ENCODE results near the gene ENTPD2. TPM values are rescaled to one million over a fixed set of nuclear protein-coding genes. Genes with fewer than 3 reads are reported as not detected.

ENTPD2 gene
- total RNA-seq, 1 experiment from 2014 or later: 9.0 TPM

DNA sequence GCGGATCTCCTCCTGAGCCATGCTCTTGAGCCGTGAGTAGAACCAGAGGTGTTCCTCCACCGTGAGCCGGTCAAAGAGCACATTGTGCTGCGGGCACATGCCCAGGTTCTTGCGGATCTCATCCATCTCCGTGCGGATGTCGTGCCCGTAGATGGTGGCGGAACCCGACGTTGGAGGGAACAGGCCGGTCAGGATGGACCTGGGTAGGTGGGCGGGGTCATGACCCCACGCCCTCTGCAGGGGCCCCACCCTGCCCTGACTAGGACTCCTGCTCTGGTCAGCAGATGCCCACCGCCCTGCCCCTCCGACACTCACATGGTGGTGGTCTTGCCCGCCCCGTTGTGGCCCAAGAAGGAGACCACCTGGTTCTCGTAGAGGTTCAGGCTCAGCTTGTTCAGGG is 37.9 kb downstream of the ENTPD2 start:
- BruUV-seq (replicated peaks): no TSS peak
- Histone ChIP-seq H3K9me3 (ENCODE audit: insufficient read depth, low read depth) (no peaks in the 10 kb centered on the region), H3K9me2 (ENCODE audit: insufficient read depth) (no peaks in the 10 kb centered on the region), H3K27me3 (ENCODE audit: insufficient read depth, low read depth) (no peaks in the 10 kb centered on the region), H3K36me3 (ENCODE audit: low read depth) (no peaks in the 10 kb centered on the region), H3K27ac (no peak overlapping the region), H3K4me3 (no peak overlapping the region), H3K4me2 (no peak overlapping the region), H3F3A (ENCODE audit: insufficient read depth, low read depth) (no peaks in the 10 kb centered on the region), H3K79me2 (ENCODE audit: low read depth) (no peaks in the 10 kb centered on the region), H3K4me1 (replicated peaks; ENCODE audit: insufficient read depth) (no peaks in the 10 kb centered on the region), H4K20me1 (ENCODE audit: insufficient read depth) (no peaks in the 10 kb centered on the region), H2AFZ (no peak overlapping the region)
- POLR2A ChIA-PET (ENCODE audit: unreplicated experiment): no interaction called here
- intact Hi-C loops (cut with micrococcal nuclease; ENCODE audit: unreplicated experiment): no loop called here
- CTCF ChIA-PET: no interaction called here
- TF ChIP-seq, protein P1, sequence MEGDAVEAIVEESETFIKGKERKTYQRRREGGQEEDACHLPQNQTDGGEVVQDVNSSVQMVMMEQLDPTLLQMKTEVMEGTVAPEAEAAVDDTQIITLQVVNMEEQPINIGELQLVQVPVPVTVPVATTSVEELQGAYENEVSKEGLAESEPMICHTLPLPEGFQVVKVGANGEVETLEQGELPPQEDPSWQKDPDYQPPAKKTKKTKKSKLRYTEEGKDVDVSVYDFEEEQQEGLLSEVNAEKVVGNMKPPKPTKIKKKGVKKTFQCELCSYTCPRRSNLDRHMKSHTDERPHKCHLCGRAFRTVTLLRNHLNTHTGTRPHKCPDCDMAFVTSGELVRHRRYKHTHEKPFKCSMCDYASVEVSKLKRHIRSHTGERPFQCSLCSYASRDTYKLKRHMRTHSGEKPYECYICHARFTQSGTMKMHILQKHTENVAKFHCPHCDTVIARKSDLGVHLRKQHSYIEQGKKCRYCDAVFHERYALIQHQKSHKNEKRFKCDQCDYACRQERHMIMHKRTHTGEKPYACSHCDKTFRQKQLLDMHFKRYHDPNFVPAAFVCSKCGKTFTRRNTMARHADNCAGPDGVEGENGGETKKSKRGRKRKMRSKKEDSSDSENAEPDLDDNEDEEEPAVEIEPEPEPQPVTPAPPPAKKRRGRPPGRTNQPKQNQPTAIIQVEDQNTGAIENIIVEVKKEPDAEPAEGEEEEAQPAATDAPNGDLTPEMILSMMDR (conservative IDR thresholded peaks at IDR 0.05): no peak
- no peak for TF ChIP-seq EZH2 (IDR thresholded peaks at IDR 0.05; ENCODE audit: low read depth)
- DNase-seq: no peak

DNA sequence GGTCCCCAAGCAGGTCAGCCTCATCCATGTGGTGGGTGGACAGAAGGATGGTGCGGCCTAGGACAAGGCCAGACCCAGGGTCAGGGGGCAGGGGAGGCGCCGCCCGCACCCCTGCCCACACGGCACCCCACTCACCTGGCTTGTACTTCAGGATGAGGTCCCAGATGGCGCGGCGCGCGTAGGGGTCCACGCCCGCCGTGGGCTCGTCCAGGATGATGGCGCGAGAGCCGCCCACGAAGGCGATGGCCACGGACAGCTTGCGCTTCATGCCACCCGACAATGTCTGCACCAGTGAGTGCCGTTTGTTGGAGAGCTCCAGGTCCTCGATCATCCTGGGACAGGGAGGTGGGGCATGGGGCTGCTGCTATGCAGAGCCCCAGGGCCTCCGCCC is 38.3 kb downstream of the ENTPD2 start:
- Histone ChIP-seq H3K4me2 (no peak overlapping the region), H3K9me3 (ENCODE audit: insufficient read depth, low read depth) (no peaks in the 10 kb centered on the region)
- BruUV-seq (replicated peaks): no TSS peak

DNA sequence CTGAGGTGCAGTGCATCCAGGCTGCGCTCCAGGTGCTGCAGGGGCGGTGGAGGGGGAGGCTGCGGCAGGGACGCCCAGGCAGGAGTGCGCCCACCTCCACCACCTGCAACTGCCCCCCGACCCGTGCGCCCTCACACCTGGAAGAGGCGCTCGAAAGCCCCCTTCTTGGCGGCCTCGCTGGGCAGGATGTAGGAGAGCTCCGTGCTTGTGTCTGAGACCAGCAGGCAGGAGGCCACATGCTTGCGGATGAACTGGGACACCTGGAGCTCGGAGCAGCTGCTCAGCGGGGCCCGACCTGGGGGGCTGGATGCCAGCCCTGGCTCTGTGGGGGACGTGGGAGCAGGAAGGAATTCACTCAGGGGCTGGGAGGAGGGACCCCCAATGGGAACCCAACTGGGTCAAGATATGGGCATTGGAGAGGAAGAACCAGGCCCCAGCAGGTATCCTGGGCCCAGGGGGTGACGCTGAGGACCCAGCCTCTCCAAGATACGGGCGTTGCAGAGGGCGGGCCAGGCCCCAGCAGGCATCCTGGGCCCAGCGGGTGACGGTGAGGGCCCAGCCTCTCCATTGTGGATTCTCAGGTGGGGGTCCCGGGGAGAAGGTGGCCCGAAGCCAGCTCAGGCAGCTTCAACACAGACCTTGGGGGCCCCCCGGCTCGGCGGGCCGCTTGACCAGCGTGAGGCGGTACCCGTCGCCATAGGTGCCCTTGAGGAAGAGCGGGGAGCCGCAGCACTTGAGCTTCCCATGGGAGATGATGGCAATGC is 38.9 kb downstream of the ENTPD2 start:
- ChIA-PET POLR2A (ENCODE audit: unreplicated experiment) (no interaction called here), CTCF (interaction anchor here (0.7 kb wide), 1 partner anchor 167 kb away, joined by 4 read pairs; no protein-coding TSS in a partner anchor)
- Histone ChIP-seq H3K4me2 (no peak overlapping the region), H4K20me1 (ENCODE audit: insufficient read depth) (no peaks in the 10 kb centered on the region), H3F3A (ENCODE audit: insufficient read depth, low read depth) (no peaks in the 10 kb centered on the region), H3K9me3 (ENCODE audit: insufficient read depth, low read depth) (no peaks in the 10 kb centered on the region), H3K4me1 (replicated peaks; ENCODE audit: insufficient read depth) (no peaks in the 10 kb centered on the region), H3K4me3 (no peak overlapping the region), H3K9me2 (ENCODE audit: insufficient read depth) (no peaks in the 10 kb centered on the region), H3K27ac (no peak overlapping the region), H3K27me3 (ENCODE audit: insufficient read depth, low read depth) (no peaks in the 10 kb centered on the region), H3K36me3 (ENCODE audit: low read depth) (no peaks in the 10 kb centered on the region), H2AFZ (no peak overlapping the region), H3K79me2 (ENCODE audit: low read depth) (no peaks in the 10 kb centered on the region)
- DNase-seq: no peak
- BruUV-seq (replicated peaks): no TSS peak
- TF ChIP-seq EZH2 (IDR thresholded peaks at IDR 0.05; ENCODE audit: low read depth): no peak
- TF ChIP-seq, protein P1 (conservative IDR thresholded peaks at IDR 0.05): no peak
- intact Hi-C loops (cut with micrococcal nuclease; ENCODE audit: unreplicated experiment): no loop called here

More for the DNA sequence above, 38.3 kb downstream of the ENTPD2 start:
- no peaks in the 10 kb centered on the region for H4K20me1 ChIP-seq (ENCODE audit: insufficient read depth)
- intact Hi-C loops (cut with micrococcal nuclease; ENCODE audit: unreplicated experiment): no loop called here
- no peak overlapping the region for H2AFZ ChIP-seq
- H3K4me3 ChIP-seq: no peak overlapping the region
- ChIA-PET POLR2A (ENCODE audit: unreplicated experiment) (no interaction called here), CTCF (no interaction called here)
- H3F3A ChIP-seq (ENCODE audit: insufficient read depth, low read depth): no peaks in the 10 kb centered on the region
- no peak for DNase-seq
- no peaks in the 10 kb centered on the region for H3K36me3 ChIP-seq (ENCODE audit: low read depth)
- no peaks in the 10 kb centered on the region for H3K27me3 ChIP-seq (ENCODE audit: insufficient read depth, low read depth)
- H3K27ac ChIP-seq: no peak overlapping the region
- H3K4me1 ChIP-seq (replicated peaks; ENCODE audit: insufficient read depth): no peaks in the 10 kb centered on the region
- no peaks in the 10 kb centered on the region for H3K9me2 ChIP-seq (ENCODE audit: insufficient read depth)
- TF ChIP-seq EZH2 (IDR thresholded peaks at IDR 0.05; ENCODE audit: low read depth): no peak
- TF ChIP-seq, protein P1 (conservative IDR thresholded peaks at IDR 0.05): no peak
- H3K79me2 ChIP-seq (ENCODE audit: low read depth): no peaks in the 10 kb centered on the region

Data from PC-9 (cell line).